ENCODE results near the gene IFT52. TPM values are rescaled to one million over a fixed set of nuclear protein-coding genes. Genes with fewer than 3 reads are reported as not detected.

Gene IFT52
- total RNA-seq, 1 experiment from 2014 or later = 32.3 TPM

GRCh38 chr20:43689165-43689564 lies 98.4 kb downstream of the IFT52 start:
- DNase-seq (ENCODE audit: low read depth) = no peak

- DNase-seq (ENCODE audit: low read depth) = no peak
Measured at GRCh38 chr20:43690943-43691598, 100.3 kb downstream of the IFT52 start.

GRCh38 chr20:43691928-43692524 lies 101.3 kb downstream of the IFT52 start:
- DNase-seq (ENCODE audit: low read depth) = peak; percentile 52

- DNase-seq (ENCODE audit: low read depth) = no peak
Measured at GRCh38 chr20:43694763-43695162, 104.0 kb downstream of the IFT52 start.

GRCh38 chr20:43695571-43695970 lies 104.8 kb downstream of the IFT52 start:
- no peak for DNase-seq (ENCODE audit: low read depth)

Other genes with a start within 250 kb of the IFT52 start
- gene SRSF6, start 133.0 kb upstream of the IFT52 start, total RNA-seq (2014; rRNA removed; shearing (Covaris generic)) = 38.9 and 39.2 TPM in 2 replicates
- 4.8 and 8.3 TPM in 2 replicates for gene L3MBTL1, start 83.2 kb upstream of the IFT52 start, total RNA-seq (2014; rRNA removed; shearing (Covaris generic))
- 0.06 TPM in 1 of 2 replicates, not detected in the other for gene SGK2, start 31.9 kb upstream of the IFT52 start, total RNA-seq (2014; rRNA removed; shearing (Covaris generic))
- 30.0 and 48.8 TPM in 2 replicates for gene MYBL2, start 76.2 kb downstream of the IFT52 start, total RNA-seq (2014; rRNA removed; shearing (Covaris generic))
- not detected in 2 replicates for gene GTSF1L, start 136.1 kb downstream of the IFT52 start, total RNA-seq (2014; rRNA removed; shearing (Covaris generic))